Adrenal gland (tissue), 12 donors: ENCODE results near the gene NRXN3. TPM values are rescaled to one million over a fixed set of nuclear protein-coding genes. Genes with fewer than 3 reads are reported as not detected.

Experiments
- DNase-seq, 7 donors: peaks; one replicate each; pipeline ENCODE4 v3.0.0-alpha.2; 2019 to 2020
- H3K27ac ChIP-seq, 5 donors: fragments of 200-600 bp; sonication (generic) in 4 of 5; 1 replicate in 3 of 5; 2 replicates in 2 of 5; pipeline versions ENCODE4 v1.5.1 to v1.8.0; 2016 to 2020; ENCODE audit warnings: mild to moderate bottlenecking in 1 of 5
- H3K27me3 ChIP-seq: fragments of 200-600 bp; 2 replicates; pipeline ENCODE4 v1.8.0; 2021
- H3K36me3 ChIP-seq, 2 donors: fragments of 200-600 bp; replicated peaks in 1 of 2; 1 replicate in 1 of 2; 2 replicates in 1 of 2; pipeline versions ENCODE4 v1.5.1 to v1.8.0; 2018 to 2022
- H3K4me1 ChIP-seq, 2 donors: fragments of 200-600 bp; replicated peaks in 1 of 2; 1 replicate in 1 of 2; 2 replicates in 1 of 2; pipeline versions ENCODE4 v1.5.1 to v1.8.0; 2018 to 2021
- H3K4me3 ChIP-seq, 4 donors: fragments of 200-600 bp; sonication (generic) in 3 of 4; one replicate each; pipeline ENCODE4 v1.5.1; 2016 to 2018
- H3K9me3 ChIP-seq, 3 donors: fragments of 200-600 bp; sonication (generic) in 1 of 3; replicated peaks in 1 of 3; 1 replicate in 2 of 3; 2 replicates in 1 of 3; pipeline versions ENCODE4 v1.5.1 to v1.8.0; 2016 to 2021
- CTCF ChIP-seq, 6 experiments: fragments of 450-650 bp in 4 of 6; fragments of 200-600 bp in 2 of 6; sonication (generic) in 1 of 6; IDR thresholded peaks; 1 replicate in 5 of 6; 2 replicates in 1 of 6; pipeline versions ENCODE4 v1.5.1 to v1.8.0; 2016 to 2021; ENCODE audit warnings: antibody characterized with exemption in 6 of 6, mild to moderate bottlenecking in 2 of 6, moderate library complexity in 1 of 6
- POLR2A ChIP-seq, 2 donors: fragments of 450-650 bp; IDR thresholded peaks; one replicate each; pipeline ENCODE4 v1.6.1; 2017; ENCODE audit warnings: antibody characterized with exemption in 2 of 2, mild to moderate bottlenecking in 2 of 2, moderate library complexity in 1 of 2
- WGBS, 4 donors: extraction: QIAGEN DNeasy Blood & Tissue Kit in 2 of 4; methylation state at CpG; one replicate each; pipeline versions ENCODE4 v1.1.5 to v1.1.7; 2013 to 2017; 5-methylcytosine and 5-hydroxymethylcytosine counted together
- intact Hi-C, 2 donors: fragments of 100-400 bp; cut with DNase I; formaldehyde crosslinking; loops; one replicate each; pipeline versions ENCODE4 v1.14.1 to v1.15.0; 2022 to 2023
- polyA plus RNA-seq, 3 donors: library from polyadenylated mRNA; stranded (reverse); fragments of 200-250 nt in 2 of 3; fragments of 350-450 nt in 1 of 3; fragmentation: Illumina TruSeq in 1 of 3; extraction: RNeasy Lipid Tissue Mini Kit (QIAGEN cat#74804) in 1 of 3; gene quantifications; one replicate each; pipeline ENCODE4 v1.2.3, GENCODE V29; 2013 to 2014
- total RNA-seq, 9 donors: library from RNA; depleted of rRNA in 4 of 9; stranded (reverse); fragments of >200 nt in 4 of 9; fragments of 120-200 nt in 1 of 9; fragmentation: NEBNext Ultra II Directional in 1 of 9; extraction: Animal tissue kit (Norgen Biotek cat#: 25700) in 1 of 9; gene quantifications; one replicate each; pipeline versions ENCODE4 v1.1.0 to v1.2.4, GENCODE V29; 2013 to 2023
- donor health status: healthy with polysubstance abuse.
- donor health status: Bipolar disorder and iron deficiency.
- donor health status: DM: yes; HTN: yes; CAD: no.
- donor health status: DM: no; HTN: no; CAD: no.
- donor health status: DM: no; HTN: no; CAD: no.
- donor health status: DM: yes; HTN: yes; CAD: no.

The NRXN3 gene
- total and polyA plus RNA-seq, 12 donors = 0.09 to 8.5 (median 1.6) TPM

DNA sequence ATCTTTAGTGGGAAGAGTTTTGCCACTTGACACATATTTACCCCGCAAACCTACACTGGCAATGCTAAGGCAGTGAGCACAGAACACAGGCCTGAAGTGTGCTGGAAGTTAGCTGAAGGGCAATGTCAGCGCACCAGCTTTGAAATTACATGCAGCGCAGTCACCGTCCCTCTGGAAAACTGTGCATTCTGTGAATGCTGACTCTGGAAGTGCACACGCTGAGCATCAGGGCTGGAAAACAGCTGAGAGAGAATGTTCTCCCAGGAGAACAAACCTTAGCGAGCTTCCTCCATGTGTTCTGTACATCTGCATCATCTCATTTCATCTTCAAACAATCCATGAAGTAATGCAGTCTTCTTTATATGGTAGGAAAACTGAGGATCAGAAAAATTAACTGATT lies 448.2 kb downstream of the NRXN3 start:
- no peak overlapping the region for H3K27ac ChIP-seq
- H3K27me3 ChIP-seq = no peaks in the 10 kb centered on the region
- no peak for TF ChIP-seq POLR2A (IDR thresholded peaks at IDR 0.05)
- no peak for TF ChIP-seq CTCF (IDR thresholded peaks at IDR 0.05)
- H3K36me3 ChIP-seq = no peaks in the 10 kb centered on the region
- H3K9me3 ChIP-seq = no peaks in the 10 kb centered on the region
- no peak for DNase-seq
- H3K4me1 ChIP-seq = no peaks in the 10 kb centered on the region
- H3K4me3 ChIP-seq = no peak overlapping the region
- intact Hi-C loops = no loop called here
- 83 to 92% (median 88%) methylated on average over 6 of the region's 6 CpGs for WGBS, 4 donors

GRCh38 chr14:78627114-78627513 lies 456.9 kb downstream of the NRXN3 start:
- Histone ChIP-seq H3K4me1 (no peaks in the 10 kb centered on the region), H3K36me3 (no peaks in the 10 kb centered on the region), H3K27me3 (no peaks in the 10 kb centered on the region), H3K4me3 (no peak overlapping the region), H3K27ac (no peak overlapping the region), H3K9me3 (no peaks in the 10 kb centered on the region)
- no peak for DNase-seq
- no peak for TF ChIP-seq CTCF (IDR thresholded peaks at IDR 0.05)
- TF ChIP-seq POLR2A (IDR thresholded peaks at IDR 0.05) = no peak
- intact Hi-C loops = no loop called here

DNA sequence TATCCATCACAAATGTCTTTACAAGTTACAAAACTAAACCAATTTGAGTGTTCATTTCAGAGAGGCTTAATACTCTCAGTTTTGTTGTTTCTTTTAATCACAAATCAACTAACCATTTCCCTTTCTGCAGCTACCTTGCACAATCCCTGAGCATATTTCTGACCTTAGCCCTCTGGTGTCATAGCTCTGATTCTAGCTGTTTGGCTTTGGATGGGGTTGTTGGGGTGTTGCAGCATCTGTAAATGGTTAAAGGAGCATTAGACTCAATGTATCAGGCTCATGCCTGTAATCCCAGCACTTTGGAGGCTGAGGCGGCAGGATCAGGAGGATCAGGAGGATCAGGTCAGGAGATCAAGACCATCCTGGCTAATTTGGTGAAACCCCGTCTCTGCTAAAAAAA lies 461.4 kb downstream of the NRXN3 start:
- no peaks in the 10 kb centered on the region for H3K27me3 ChIP-seq
- TF ChIP-seq CTCF (IDR thresholded peaks at IDR 0.05) (no peak), POLR2A (IDR thresholded peaks at IDR 0.05) (no peak)
- no peak overlapping the region for H3K27ac ChIP-seq
- intact Hi-C loops = no loop called here
- H3K36me3 ChIP-seq = no peaks in the 10 kb centered on the region
- H3K9me3 ChIP-seq = no peaks in the 10 kb centered on the region
- no peak for DNase-seq
- H3K4me3 ChIP-seq = no peak overlapping the region
- 84 to 93% (median 88%) methylated on average over 2 of the region's 2 CpGs for WGBS, 4 donors
- H3K4me1 ChIP-seq = no peaks in the 10 kb centered on the region

GRCh38 chr14:78633752-78634151 lies 463.6 kb downstream of the NRXN3 start:
- DNase-seq = no peak
- no peaks in the 10 kb centered on the region for H3K36me3 ChIP-seq
- intact Hi-C loops = no loop called here
- no peaks in the 10 kb centered on the region for H3K4me1 ChIP-seq
- H3K9me3 ChIP-seq = no peaks in the 10 kb centered on the region
- no peaks in the 10 kb centered on the region for H3K27me3 ChIP-seq
- no peak for TF ChIP-seq CTCF (IDR thresholded peaks at IDR 0.05)
- no peak for TF ChIP-seq POLR2A (IDR thresholded peaks at IDR 0.05)
- H3K27ac ChIP-seq = no peak overlapping the region
- no peak overlapping the region for H3K4me3 ChIP-seq
